ENCODE results near the gene RHOV. TPM values are rescaled to one million over a fixed set of nuclear protein-coding genes. Genes with fewer than 3 reads are reported as not detected.

RHOV gene
- total RNA-seq, 1 experiment from 2014 or later, result 4.2 TPM

DNA sequence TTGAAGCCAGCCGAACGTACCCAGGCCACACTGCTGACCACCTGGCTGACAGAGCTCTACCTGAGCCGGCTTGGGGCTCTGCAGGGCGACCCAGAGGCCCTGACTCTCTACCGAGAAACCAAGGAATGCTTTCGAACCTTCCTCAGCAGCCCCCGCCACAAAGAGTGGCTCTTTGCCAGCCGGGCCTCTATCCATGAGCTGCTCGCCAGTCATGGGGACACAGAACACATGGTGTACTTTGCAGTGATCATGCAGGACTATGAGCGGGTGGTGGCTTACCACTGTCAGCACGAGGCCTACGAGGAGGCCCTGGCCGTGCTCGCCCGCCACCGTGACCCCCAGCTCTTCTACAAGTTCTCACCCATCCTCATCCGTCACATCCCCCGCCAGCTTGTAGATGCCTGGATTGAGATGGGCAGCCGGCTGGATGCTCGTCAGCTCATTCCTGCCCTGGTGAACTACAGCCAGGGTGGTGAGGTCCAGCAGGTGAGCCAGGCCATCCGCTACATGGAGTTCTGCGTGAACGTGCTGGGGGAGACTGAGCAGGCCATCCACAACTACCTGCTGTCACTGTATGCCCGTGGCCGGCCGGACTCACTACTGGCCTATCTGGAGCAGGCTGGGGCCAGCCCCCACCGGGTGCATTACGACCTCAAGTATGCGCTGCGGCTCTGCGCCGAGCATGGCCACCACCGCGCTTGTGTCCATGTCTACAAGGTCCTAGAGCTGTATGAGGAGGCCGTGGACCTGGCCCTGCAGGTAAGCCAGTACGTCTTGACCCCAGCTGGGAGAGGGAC, 26.4 kb upstream of the RHOV start:
- in situ Hi-C loops (cut with HindIII; ENCODE audit: low pct_unique_long_range_greater_than_20kb, low sequenced_read_pairs), result no loop called here
- BruUV-seq (replicated peaks), result no TSS peak

DNA sequence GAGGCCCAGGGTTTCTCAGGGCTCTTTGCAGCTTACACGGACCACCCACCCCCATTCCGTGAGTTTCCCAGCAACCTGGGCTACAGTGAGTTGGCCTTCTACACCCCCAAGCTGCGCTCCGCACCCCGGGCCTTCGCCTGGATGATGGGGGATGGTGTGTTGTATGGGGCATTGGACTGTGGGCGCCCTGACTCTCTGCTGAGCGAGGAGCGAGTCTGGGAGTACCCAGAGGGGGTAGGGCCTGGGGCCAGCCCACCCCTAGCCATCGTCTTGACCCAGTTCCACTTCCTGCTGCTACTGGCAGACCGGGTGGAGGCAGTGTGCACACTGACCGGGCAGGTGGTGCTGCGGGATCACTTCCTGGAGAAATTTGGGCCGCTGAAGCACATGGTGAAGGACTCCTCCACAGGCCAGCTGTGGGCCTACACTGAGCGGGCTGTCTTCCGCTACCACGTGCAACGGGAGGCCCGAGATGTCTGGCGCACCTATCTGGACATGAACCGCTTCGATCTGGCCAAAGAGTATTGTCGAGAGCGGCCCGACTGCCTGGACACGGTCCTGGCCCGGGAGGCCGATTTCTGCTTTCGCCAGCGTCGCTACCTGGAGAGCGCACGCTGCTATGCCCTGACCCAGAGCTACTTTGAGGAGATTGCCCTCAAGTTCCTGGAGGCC, 25.6 kb upstream of the RHOV start:
- Histone ChIP-seq H3K4me3 (ENCODE audit: low read depth in 2 of 2, low read length in 2 of 2) (no peak overlapping the region), H3K36me3 (ENCODE audit: control insufficient read depth, insufficient read depth, low read length) (peaks cover 5% of the 10 kb centered on the region), H3K4me1 (ENCODE audit: control insufficient read depth, insufficient read depth, low read length) (peaks cover 8% of the 10 kb centered on the region), H3K27ac (ENCODE audit: low read length) (no peak overlapping the region), H3K9me3 (ENCODE audit: control insufficient read depth, insufficient read depth, low read depth, low read length) (no peaks in the 10 kb centered on the region), H3K27me3 (ENCODE audit: control insufficient read depth, insufficient read depth, low read length) (no peaks in the 10 kb centered on the region)
- intact Hi-C loops (cut with micrococcal nuclease; ENCODE audit: unreplicated experiment) (no loop called here), in situ Hi-C loops (cut with HindIII; ENCODE audit: low pct_unique_long_range_greater_than_20kb, low sequenced_read_pairs) (no loop called here)
- CTCF ChIA-PET, result interaction anchor here (0.8 kb wide), 1 partner anchor 42 kb away, joined by 3 read pairs; no protein-coding TSS in a partner anchor
- no TSS peak for BruUV-seq (replicated peaks)
- DNase-seq (ENCODE audit: low read depth, low spot score) (no peak), ATAC-seq (no peak)
- TF ChIP-seq POLR2AphosphoS5 (IDR thresholded peaks at IDR 0.05; ENCODE audit: low read depth, low read length) (no peak), TCF7L2 (IDR thresholded peaks at IDR 0.05; ENCODE audit: low read depth, low read length) (no peak), SIN3A (IDR thresholded peaks at IDR 0.05; ENCODE audit: borderline replicate concordance, insufficient read depth, low read depth, low read length) (no peak)
- TF ChIP-seq, protein P1, sequence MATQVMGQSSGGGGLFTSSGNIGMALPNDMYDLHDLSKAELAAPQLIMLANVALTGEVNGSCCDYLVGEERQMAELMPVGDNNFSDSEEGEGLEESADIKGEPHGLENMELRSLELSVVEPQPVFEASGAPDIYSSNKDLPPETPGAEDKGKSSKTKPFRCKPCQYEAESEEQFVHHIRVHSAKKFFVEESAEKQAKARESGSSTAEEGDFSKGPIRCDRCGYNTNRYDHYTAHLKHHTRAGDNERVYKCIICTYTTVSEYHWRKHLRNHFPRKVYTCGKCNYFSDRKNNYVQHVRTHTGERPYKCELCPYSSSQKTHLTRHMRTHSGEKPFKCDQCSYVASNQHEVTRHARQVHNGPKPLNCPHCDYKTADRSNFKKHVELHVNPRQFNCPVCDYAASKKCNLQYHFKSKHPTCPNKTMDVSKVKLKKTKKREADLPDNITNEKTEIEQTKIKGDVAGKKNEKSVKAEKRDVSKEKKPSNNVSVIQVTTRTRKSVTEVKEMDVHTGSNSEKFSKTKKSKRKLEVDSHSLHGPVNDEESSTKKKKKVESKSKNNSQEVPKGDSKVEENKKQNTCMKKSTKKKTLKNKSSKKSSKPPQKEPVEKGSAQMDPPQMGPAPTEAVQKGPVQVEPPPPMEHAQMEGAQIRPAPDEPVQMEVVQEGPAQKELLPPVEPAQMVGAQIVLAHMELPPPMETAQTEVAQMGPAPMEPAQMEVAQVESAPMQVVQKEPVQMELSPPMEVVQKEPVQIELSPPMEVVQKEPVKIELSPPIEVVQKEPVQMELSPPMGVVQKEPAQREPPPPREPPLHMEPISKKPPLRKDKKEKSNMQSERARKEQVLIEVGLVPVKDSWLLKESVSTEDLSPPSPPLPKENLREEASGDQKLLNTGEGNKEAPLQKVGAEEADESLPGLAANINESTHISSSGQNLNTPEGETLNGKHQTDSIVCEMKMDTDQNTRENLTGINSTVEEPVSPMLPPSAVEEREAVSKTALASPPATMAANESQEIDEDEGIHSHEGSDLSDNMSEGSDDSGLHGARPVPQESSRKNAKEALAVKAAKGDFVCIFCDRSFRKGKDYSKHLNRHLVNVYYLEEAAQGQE (IDR thresholded peaks at IDR 0.05; ENCODE audit: insufficient read depth in 1 of 2, low read depth in 2 of 2, low read length in 1 of 2), result no peak
- TF ChIP-seq, protein P2, sequence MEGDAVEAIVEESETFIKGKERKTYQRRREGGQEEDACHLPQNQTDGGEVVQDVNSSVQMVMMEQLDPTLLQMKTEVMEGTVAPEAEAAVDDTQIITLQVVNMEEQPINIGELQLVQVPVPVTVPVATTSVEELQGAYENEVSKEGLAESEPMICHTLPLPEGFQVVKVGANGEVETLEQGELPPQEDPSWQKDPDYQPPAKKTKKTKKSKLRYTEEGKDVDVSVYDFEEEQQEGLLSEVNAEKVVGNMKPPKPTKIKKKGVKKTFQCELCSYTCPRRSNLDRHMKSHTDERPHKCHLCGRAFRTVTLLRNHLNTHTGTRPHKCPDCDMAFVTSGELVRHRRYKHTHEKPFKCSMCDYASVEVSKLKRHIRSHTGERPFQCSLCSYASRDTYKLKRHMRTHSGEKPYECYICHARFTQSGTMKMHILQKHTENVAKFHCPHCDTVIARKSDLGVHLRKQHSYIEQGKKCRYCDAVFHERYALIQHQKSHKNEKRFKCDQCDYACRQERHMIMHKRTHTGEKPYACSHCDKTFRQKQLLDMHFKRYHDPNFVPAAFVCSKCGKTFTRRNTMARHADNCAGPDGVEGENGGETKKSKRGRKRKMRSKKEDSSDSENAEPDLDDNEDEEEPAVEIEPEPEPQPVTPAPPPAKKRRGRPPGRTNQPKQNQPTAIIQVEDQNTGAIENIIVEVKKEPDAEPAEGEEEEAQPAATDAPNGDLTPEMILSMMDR (IDR thresholded peaks at IDR 0.05), result no peak
- POLR2A ChIA-PET, result interaction anchor here (0.5 kb wide), 2 partner anchors 97 to 173 kb away, joined by 7 to 10 read pairs; no protein-coding TSS in a partner anchor

More for the DNA sequence above, 26.4 kb upstream of the RHOV start:
- ATAC-seq (no peak), DNase-seq (ENCODE audit: low read depth, low spot score) (no peak)
- ChIA-PET CTCF (interaction anchor here (0.7 to 0.8 kb wide), 2 partner anchors 41 to 131 kb away, joined by 3 read pairs; no protein-coding TSS in a partner anchor), POLR2A (interaction anchor here (0.5 kb wide), 1 partner anchor 98 kb away, joined by 7 read pairs; no protein-coding TSS in a partner anchor)
- no peak for TF ChIP-seq POLR2AphosphoS5 (IDR thresholded peaks at IDR 0.05; ENCODE audit: low read depth, low read length)
- TF ChIP-seq, protein P2 (IDR thresholded peaks at IDR 0.05), result no peak
- no peak for TF ChIP-seq TCF7L2 (IDR thresholded peaks at IDR 0.05; ENCODE audit: low read depth, low read length)
- TF ChIP-seq, protein P1 (IDR thresholded peaks at IDR 0.05; ENCODE audit: insufficient read depth in 1 of 2, low read depth in 2 of 2, low read length in 1 of 2), result no peak
- TF ChIP-seq SIN3A (IDR thresholded peaks at IDR 0.05; ENCODE audit: borderline replicate concordance, insufficient read depth, low read depth, low read length), result no peak
- intact Hi-C loops (cut with micrococcal nuclease; ENCODE audit: unreplicated experiment), result no loop called here
- no peaks in the 10 kb centered on the region for H3K9me3 ChIP-seq (ENCODE audit: control insufficient read depth, insufficient read depth, low read depth, low read length)
- no peaks in the 10 kb centered on the region for H3K27me3 ChIP-seq (ENCODE audit: control insufficient read depth, insufficient read depth, low read length)
- peaks cover 5% of the 10 kb centered on the region for H3K36me3 ChIP-seq (ENCODE audit: control insufficient read depth, insufficient read depth, low read length)
- no peak overlapping the region for H3K4me3 ChIP-seq (ENCODE audit: low read depth in 2 of 2, low read length in 2 of 2)
- H3K27ac ChIP-seq (ENCODE audit: low read length), result no peak overlapping the region
- peaks cover 7% of the 10 kb centered on the region for H3K4me1 ChIP-seq (ENCODE audit: control insufficient read depth, insufficient read depth, low read length)
